Measurements from ENCODE around the gene CRYM. TPM values are rescaled to one million over a fixed set of nuclear protein-coding genes. Genes with fewer than 3 reads are reported as not detected.
"Not testable (repeated sequence)": the region's sequence is repeated elsewhere in the genome, so short reads cannot be mapped to it uniquely, and the experiment has no call there.

Gene CRYM
- total and polyA plus RNA-seq, 2 experiments from 2014 or later = not detected

GRCh38 chr16:21260870-21261791 is 17.0 kb downstream of the CRYM start:
- peak in 1 of 2 donors; percentile 93 for DNase-seq (ENCODE audit: low read depth in 1 of 2, low spot score in 1 of 2)
- H3K27me3 ChIP-seq = no peaks in the 10 kb centered on the region
- no peak overlapping the region for H3K4me3 ChIP-seq
- no peak for TF ChIP-seq CTCF (IDR thresholded peaks at IDR 0.05; ENCODE audit: low read depth, low read length)
- no peak overlapping the region for H3K27ac ChIP-seq
- H3K36me3 ChIP-seq = no peaks in the 10 kb centered on the region
- H3K9me3 ChIP-seq (ENCODE audit: low read depth) = no peaks in the 10 kb centered on the region
- H3K4me1 ChIP-seq (ENCODE audit: low read depth) = no peaks in the 10 kb centered on the region

- no peak for TF ChIP-seq CTCF (IDR thresholded peaks at IDR 0.05; ENCODE audit: low read depth, low read length)
- H3K4me3 ChIP-seq = no peak overlapping the region
- no peak for DNase-seq (ENCODE audit: low read depth in 1 of 2, low spot score in 1 of 2)
These were observed 20.8 kb downstream of the CRYM start for GRCh38 chr16:21257284-21257683.

GRCh38 chr16:21256636-21257035 is 21.5 kb downstream of the CRYM start:
- no peak for DNase-seq (ENCODE audit: low read depth in 1 of 2, low spot score in 1 of 2)
- no peak for TF ChIP-seq CTCF (IDR thresholded peaks at IDR 0.05; ENCODE audit: low read depth, low read length)
- Histone ChIP-seq H3K27me3 (no peaks in the 10 kb centered on the region), H3K9me3 (ENCODE audit: low read depth) (no peaks in the 10 kb centered on the region), H3K27ac (no peak overlapping the region), H3K4me3 (no peak overlapping the region), H3K36me3 (no peaks in the 10 kb centered on the region), H3K4me1 (ENCODE audit: low read depth) (no peaks in the 10 kb centered on the region)

More at GRCh38 chr16:21257284-21257683, 20.8 kb downstream of the CRYM start:
- H3K4me1 ChIP-seq (ENCODE audit: low read depth) = no peaks in the 10 kb centered on the region
- H3K27me3 ChIP-seq = no peaks in the 10 kb centered on the region
- H3K9me3 ChIP-seq (ENCODE audit: low read depth) = no peaks in the 10 kb centered on the region
- no peak overlapping the region for H3K27ac ChIP-seq
- no peaks in the 10 kb centered on the region for H3K36me3 ChIP-seq

GRCh38 chr16:21253470-21253869 is 24.6 kb downstream of the CRYM start:
- no peak for DNase-seq (ENCODE audit: low read depth in 1 of 2, low spot score in 1 of 2)
- Histone ChIP-seq H3K27me3 (no peaks in the 10 kb centered on the region), H3K4me3 (no peak overlapping the region), H3K4me1 (ENCODE audit: low read depth) (no peaks in the 10 kb centered on the region), H3K27ac (no peak overlapping the region), H3K36me3 (no peaks in the 10 kb centered on the region), H3K9me3 (ENCODE audit: low read depth) (no peaks in the 10 kb centered on the region)
- TF ChIP-seq CTCF (IDR thresholded peaks at IDR 0.05; ENCODE audit: low read depth, low read length) = no peak

GRCh38 chr16:21250072-21250923 is 27.8 kb downstream of the CRYM start:
- Histone ChIP-seq H3K4me1 (ENCODE audit: low read depth) (no peaks in the 10 kb centered on the region), H3K4me3 (no peak overlapping the region), H3K27me3 (no peaks in the 10 kb centered on the region), H3K9me3 (ENCODE audit: low read depth) (no peaks in the 10 kb centered on the region), H3K36me3 (no peaks in the 10 kb centered on the region), H3K27ac (no peak overlapping the region)
- TF ChIP-seq CTCF (IDR thresholded peaks at IDR 0.05; ENCODE audit: low read depth, low read length) = no peak
- no peak for DNase-seq (ENCODE audit: low read depth in 1 of 2, low spot score in 1 of 2)

GRCh38 chr16:21248179-21248578 is 29.9 kb downstream of the CRYM start:
- not testable (repeated sequence) for H3K4me1 ChIP-seq (ENCODE audit: low read depth); DNase-seq (ENCODE audit: low read depth in 1 of 2, low spot score in 1 of 2); H3K4me3 ChIP-seq; H3K27ac ChIP-seq; H3K9me3 ChIP-seq (ENCODE audit: low read depth); H3K27me3 ChIP-seq; H3K36me3 ChIP-seq

All from cardiac muscle cell (in vitro differentiated cells and primary cell).